Limb (tissue), 2 donors: ENCODE results near the gene CTSA.
"Not testable (repeated sequence)": the region's sequence is repeated elsewhere in the genome, so short reads cannot be mapped to it uniquely, and the experiment has no call there.

Experiments
- DNase-seq, 2 donors: peaks; one replicate each; pipeline ENCODE4 v3.0.0-alpha.2; 2016; ENCODE audit errors: extremely low spot score in 2 of 2

CTSA gene

DNA sequence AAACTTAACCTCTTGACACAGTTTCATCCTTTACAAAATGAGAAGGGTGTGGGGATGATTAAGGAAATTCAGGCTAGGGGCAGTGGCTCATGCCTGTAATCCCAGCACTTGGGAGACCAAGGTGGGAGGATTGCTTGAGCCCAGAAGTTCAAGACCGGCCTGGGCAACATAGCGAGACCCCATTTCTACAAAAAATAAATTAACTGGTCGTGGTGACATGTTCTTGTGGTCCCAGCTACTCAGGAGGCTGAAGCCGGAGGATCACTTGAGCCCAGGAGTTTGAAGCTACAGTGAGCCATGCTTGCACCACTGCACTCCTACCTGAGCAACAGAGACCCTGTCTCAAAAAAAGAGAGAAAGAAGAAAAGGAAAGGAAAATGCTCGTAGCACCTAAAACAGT is 24.7 kb upstream of the CTSA start:
- no peak for DNase-seq

GRCh38 chr20:45867136-45867818 is 23.9 kb upstream of the CTSA start:
- no peak for DNase-seq

- DNase-seq = no peak
Measured at GRCh38 chr20:45867819-45868176, 23.3 kb upstream of the CTSA start.

- no peak for DNase-seq
Measured at GRCh38 chr20:45872626-45873025, 18.5 kb upstream of the CTSA start.

DNA sequence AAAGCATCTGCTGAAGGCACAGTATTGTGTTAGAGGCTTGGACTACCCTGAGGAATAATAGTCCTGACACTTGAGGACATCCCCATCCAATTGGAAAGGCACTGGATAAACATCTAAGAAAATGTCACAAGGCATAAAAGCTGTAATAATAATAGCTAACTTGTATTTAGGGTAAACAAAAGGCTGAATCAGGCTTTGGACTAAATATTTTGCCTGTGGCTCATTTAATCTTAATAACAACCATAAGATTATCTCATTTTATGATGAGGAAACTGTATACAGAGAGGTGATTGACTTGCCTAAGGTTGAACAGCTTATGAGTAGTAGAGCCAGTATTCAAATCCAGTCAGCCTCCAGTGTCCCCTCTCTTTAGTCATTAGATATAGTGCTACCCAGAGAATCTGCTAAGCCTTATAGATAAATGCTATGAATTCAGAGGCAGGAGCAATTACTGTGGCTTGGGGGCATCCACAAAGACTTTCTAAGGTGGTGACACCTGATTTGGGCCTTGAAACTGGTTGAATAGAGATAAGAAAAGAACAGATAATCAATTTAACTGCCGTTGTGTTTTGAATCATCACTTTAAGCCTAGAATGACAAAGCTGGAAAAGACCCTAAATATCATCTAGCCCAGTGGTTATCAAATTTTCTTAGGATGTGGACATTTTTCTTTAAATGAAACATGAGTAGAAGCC is 17.6 kb upstream of the CTSA start:
- no peak for DNase-seq

- not testable (repeated sequence) for DNase-seq
Measured at GRCh38 chr20:45874104-45874481, 17.0 kb upstream of the CTSA start.

DNA sequence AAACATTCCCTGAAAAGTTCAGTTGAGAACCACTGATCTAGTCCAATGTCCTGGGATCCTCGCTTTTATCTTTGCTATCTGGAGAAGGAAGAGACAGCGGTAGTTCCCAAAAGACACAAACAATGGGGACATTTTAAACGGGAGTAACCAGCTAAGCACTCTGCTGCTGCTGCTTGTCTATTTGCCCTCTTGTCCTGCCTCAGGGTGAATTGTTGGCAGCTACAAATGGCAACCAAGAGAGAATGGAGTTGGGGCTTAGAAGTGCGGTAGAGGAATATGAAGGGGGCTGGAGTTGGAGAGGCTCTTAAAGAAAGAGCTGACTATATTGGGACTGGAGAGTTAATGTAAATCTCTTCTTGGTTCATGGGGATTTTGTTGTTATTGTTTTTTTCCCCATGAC is 16.6 kb upstream of the CTSA start:
- DNase-seq = no peak

DNA sequence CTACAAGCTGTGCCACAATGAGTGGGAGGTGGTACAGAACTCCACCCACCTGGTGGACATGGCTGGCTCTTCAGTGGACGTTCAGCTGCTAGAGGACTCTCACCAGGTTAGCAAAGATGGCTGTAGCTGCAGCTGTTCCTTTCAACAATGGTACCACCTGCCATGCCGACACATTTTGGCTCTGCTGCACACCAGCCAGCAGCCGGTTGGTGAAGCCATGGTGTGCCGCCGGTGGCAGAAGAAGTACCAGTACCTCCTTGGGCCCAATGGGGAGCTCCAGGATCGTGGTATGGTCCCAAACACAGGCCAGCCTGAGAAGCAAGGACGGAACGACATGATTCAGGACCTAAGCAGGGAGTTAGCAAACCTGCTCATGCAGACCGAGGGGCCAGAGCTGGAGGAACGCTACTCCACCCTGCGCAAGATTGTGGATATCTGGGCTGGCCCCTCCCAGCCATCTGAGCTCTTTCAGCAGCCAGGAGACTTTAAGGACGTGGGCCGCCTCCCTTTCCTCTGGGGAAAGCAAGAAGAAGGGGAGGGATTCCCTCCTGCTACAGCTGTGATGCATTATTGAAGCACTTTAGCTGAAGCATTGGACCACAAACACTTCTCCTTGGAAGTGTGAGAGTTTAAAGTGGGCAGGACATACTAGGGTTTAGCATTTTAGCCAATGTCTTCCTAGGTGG is 12.9 kb upstream of the CTSA start:
- DNase-seq = no peak

GRCh38 chr20:45880988-45881788 is 9.9 kb upstream of the CTSA start, which contains the start of gene ZSWIM1:
Gene ZSWIM1 (plus strand): TSS chr20:45881227. CDS start chr20:45882593, 1,366 bp downstream.
- DNase-seq = peak; percentile 98 to 99

GRCh38 chr20:45882469-45883099 is 8.6 kb upstream of the CTSA start:
- no peak for DNase-seq

DNA sequence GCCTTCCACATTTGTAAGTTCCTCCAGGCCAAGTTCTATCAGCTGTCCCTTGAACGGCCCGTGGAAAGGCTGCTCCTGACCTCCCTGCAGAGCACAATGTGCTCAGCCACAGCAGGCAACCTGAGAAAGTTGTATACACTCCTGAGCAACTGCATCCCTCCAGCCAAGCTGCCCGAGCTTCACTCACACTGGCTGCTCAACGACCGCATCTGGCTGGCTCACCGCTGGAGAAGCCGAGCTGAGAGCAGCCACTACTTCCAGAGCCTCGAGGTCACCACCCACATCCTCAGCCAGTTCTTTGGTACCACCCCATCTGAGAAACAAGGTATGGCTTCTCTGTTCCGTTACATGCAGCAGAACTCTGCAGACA is 8.1 kb upstream of the CTSA start:
- no peak for DNase-seq

DNA sequence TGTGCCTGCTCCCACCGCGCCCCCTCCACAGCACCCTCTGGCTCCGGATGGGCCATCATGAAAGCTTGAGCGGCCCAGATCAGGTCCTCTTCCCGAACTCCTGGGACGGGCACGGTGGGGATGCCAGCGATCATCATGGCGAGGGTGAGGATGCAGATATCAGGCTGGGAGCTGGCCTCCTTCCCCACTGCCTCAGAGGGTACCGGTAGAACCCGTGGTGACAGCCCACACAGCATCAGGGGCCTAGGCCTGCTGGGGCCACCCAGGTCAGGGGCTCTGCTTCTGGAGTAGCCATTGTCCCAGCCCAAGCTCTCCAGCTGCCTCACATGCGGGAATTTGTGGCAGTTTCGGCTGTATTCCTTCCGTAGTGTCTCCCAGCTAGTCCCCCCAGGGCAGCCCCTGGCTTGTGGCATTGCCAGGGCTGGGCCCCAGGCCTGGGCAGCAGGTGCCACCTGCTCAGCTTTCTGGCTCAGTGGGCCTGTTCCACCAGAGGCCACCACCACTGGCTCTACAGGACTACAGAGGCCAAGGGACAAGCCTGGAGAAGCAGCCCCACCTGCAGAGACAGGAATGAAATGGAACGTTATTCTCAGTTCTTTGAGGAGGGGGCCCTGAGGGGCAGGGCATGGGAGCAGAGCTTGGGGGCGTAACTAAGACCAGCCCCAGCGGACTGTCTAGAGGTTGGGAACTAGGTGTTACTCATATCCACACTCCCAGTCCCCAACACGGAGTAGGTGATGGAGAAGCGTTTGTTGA is 4.4 kb upstream of the CTSA start:
- DNase-seq = no peak

GRCh38 chr20:45887346-45887715 is 3.8 kb upstream of the CTSA start, which contains the start of gene SPATA25:
Gene SPATA25 (minus strand): TSS chr20:45887622. CDS start chr20:45887590, 32 bp downstream.
- no peak for DNase-seq

GRCh38 chr20:45888681-45889080 is 2.5 kb upstream of the CTSA start:
- DNase-seq = no peak

DNA sequence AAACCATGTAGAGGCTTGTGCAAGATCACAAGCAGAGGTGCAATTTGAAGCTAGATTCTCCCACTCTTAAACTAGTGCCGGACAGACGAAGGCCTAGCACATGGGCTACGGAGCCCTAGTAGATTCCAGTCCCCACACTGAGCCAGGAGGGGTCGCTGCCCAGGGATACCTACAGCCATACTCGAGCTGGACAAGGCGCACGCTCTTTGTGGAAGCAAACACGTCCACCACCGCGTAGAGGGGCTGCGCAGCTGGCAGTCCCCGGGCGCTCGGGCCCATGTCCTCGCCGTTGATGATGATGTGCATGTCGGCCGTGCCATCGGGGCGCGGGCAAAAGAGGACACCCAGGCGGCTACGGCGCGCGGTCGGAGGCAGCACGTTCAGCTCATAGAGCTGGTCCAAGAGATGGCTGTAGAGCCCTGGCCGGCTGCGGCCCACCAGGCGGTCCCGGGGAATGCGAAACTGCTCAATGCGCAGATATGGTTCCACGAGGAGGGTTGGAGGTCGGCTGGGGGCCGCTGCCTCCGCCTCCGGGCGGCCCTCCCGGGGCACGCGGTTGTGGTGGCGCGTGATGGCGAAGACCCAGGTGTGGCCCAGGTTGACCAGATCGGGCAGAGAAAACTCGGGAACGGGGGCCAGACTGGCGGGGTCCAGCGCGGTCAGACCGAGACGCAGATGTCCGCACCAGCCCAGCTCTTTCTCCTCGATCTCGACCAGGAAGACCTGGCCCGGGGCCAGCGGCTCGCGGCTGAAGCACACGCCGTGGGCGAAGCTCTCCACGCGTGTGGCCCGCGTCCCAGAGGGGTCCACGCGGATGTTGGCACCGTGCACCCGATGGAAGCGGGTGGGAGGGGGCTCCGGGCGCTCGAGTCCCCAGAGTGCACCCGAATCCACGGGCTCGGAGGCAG is 804 bp upstream of the CTSA start:
- DNase-seq = peak; percentile 77 to 86

DNA sequence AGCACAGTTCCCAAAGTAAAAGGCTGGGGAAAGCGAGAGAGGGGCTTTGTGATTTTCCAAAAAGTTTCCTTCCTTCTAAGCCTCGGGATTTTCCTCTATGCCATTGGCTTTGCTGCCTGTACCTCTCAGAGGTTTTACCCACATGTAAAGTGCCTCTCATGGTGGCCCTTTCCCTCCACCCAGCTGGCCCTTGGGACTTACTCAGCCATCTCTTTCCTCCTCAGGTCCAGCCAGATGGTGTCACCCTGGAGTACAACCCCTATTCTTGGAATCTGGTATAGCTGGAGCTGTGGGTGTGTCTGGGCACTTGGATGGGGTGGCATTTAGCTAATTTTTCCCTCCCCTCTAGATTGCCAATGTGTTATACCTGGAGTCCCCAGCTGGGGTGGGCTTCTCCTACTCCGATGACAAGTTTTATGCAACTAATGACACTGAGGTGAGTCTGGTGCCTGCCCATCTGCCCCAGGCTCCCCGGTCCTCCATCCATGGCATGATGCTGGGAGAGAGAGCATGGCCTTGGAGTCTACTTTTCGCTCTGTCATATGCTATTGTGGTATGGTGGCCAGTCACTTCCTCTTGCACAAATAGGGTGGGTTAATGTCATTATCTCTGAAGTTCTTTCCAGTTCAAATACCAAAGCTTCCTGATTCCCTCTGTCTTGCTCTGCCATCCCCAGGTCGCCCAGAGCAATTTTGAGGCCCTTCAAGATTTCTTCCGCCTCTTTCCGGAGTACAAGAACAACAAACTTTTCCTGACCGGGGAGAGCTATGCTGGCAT is 1.1 kb downstream of the CTSA start:
- no peak for DNase-seq

DNA sequence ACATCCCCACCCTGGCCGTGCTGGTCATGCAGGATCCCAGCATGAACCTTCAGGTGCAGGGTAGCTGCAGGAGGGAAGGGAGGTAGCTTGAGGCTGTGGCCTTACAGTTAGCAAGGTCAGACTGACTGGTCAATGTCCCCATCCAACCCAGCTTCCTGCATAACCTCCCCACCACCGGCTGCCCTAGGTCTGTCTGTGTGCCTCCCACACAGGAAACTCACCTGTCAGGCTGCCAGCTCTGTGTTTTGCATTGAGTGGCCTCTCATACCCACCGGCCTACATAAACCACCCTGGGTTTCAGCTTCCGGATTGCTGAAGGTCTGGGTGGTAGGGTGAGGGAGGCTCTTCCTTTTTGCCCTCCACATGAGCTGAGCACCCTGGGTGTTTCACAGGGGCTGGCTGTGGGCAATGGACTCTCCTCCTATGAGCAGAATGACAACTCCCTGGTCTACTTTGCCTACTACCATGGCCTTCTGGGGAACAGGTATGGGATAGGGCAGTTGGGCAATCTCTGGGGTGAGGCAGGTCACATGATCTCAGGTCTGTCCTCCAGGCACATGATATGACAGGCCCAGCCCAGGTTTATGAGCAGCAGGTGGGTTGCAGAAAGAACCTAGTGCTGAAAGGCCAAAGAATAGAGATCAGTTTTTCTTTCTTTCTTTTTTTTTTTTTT is 1.8 kb downstream of the CTSA start:
- no peak for DNase-seq

DNA sequence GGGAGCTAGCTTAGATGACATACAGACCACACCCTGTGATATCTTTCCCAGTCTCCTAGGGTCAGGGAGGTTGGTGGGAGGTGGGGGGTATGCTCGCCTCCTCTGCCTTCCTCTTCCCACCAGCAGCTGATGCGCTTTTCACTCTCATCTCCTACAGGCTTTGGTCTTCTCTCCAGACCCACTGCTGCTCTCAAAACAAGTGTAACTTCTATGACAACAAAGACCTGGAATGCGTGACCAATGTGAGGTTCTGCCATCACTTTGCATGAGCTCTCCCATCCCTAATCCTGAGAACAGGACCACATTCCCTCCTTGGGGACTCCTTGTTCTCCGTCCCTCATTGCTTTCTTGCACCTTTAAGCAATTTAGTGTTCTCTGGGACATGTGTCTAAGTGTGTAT is 2.7 kb downstream of the CTSA start:
- DNase-seq = no peak
